HUDEP-2 (cell line): ENCODE measurements around the gene SLC16A10.
"Not testable (repeated sequence)": the region's sequence is repeated elsewhere in the genome, so short reads cannot be mapped to it uniquely, and the experiment has no call there.

Experiments used
- DNase-seq, 76 experiments: peaks; one replicate each; lab custom pipeline; 2025; ENCODE audit not compliant: unreplicated experiment in 76 of 76; lab: John Stamatoyannopoulos, UW

The SLC16A10 gene

GRCh38 chr6:111254779-111255166, 167.5 kb downstream of the SLC16A10 start:
- DNase-seq: no peak

- not testable (repeated sequence) for DNase-seq
Observed at GRCh38 chr6:111255838-111256237, 168.5 kb downstream of the SLC16A10 start.

GRCh38 chr6:111256646-111257045, 169.3 kb downstream of the SLC16A10 start:
- no peak for DNase-seq

GRCh38 chr6:111258010-111258409, 170.7 kb downstream of the SLC16A10 start:
- no peak for DNase-seq

GRCh38 chr6:111258615-111259088, 171.3 kb downstream of the SLC16A10 start:
- DNase-seq: no peak

GRCh38 chr6:111259089-111259831, 172.0 kb downstream of the SLC16A10 start:
- DNase-seq: peak; percentile 84 to 100 (median 99)

GRCh38 chr6:111260570-111261298, 173.4 kb downstream of the SLC16A10 start:
- DNase-seq: peak in 6 of 76 experiments; percentile 12 to 29 (median 26)

GRCh38 chr6:111263837-111264236, 176.5 kb downstream of the SLC16A10 start:
- DNase-seq: peak in 57 of 76 experiments; percentile 9 to 93 (median 70)

GRCh38 chr6:111265842-111266241, 178.5 kb downstream of the SLC16A10 start:
- peak in 71 of 76 experiments; percentile 16 to 90 (median 67) for DNase-seq

GRCh38 chr6:111266276-111266675, 179.0 kb downstream of the SLC16A10 start:
- DNase-seq: peak in 2 of 76 experiments; percentile 12 to 55

- DNase-seq: no peak
Observed at GRCh38 chr6:111267764-111268333, 180.5 kb downstream of the SLC16A10 start.

- DNase-seq: no peak
Observed at GRCh38 chr6:111269401-111269970, 182.2 kb downstream of the SLC16A10 start.

- no peak for DNase-seq
Observed at GRCh38 chr6:111270121-111270520, 182.8 kb downstream of the SLC16A10 start.

GRCh38 chr6:111274593-111275217, 187.4 kb downstream of the SLC16A10 start:
- DNase-seq: no peak

GRCh38 chr6:111276335-111276734, 189.0 kb downstream of the SLC16A10 start:
- peak in 14 of 76 experiments; percentile 13 to 70 (median 34) for DNase-seq

- DNase-seq: no peak
Observed at GRCh38 chr6:111276736-111277135, 189.4 kb downstream of the SLC16A10 start.

- no peak for DNase-seq
Observed at GRCh38 chr6:111277819-111278218, 190.5 kb downstream of the SLC16A10 start.

- no peak for DNase-seq
Observed at GRCh38 chr6:111278731-111279130, 191.4 kb downstream of the SLC16A10 start.

GRCh38 chr6:111280445-111280955, 193.2 kb downstream of the SLC16A10 start:
- DNase-seq: no peak
